NCI-H510A (cell line): ENCODE data around the gene ALK.

Experiments
- DNase-seq: peaks from one replicate; lab custom pipeline; 2025; lab: John Stamatoyannopoulos, UW

The ALK gene

GRCh38 chr2:29528371-29528770 lies 393.0 kb downstream of the ALK start:
- no peak for DNase-seq

- DNase-seq, result no peak
Observed at GRCh38 chr2:29527947-29528346, 393.4 kb downstream of the ALK start.

- DNase-seq, result no peak
Observed at GRCh38 chr2:29526587-29527586, 394.5 kb downstream of the ALK start.

- DNase-seq, result no peak
Observed at GRCh38 chr2:29525921-29526320, 395.5 kb downstream of the ALK start.

GRCh38 chr2:29524652-29525051 lies 396.7 kb downstream of the ALK start:
- no peak for DNase-seq

- DNase-seq, result no peak
Observed at GRCh38 chr2:29522951-29523669, 398.3 kb downstream of the ALK start.

- no peak for DNase-seq
Observed at GRCh38 chr2:29520001-29520400, 401.4 kb downstream of the ALK start.

GRCh38 chr2:29519338-29519925 lies 402.0 kb downstream of the ALK start:
- DNase-seq, result no peak

GRCh38 chr2:29518646-29519337 lies 402.6 kb downstream of the ALK start:
- DNase-seq, result no peak

- DNase-seq, result no peak
Observed at GRCh38 chr2:29518010-29518409, 403.4 kb downstream of the ALK start.

- DNase-seq, result no peak
Observed at GRCh38 chr2:29517413-29517812, 404.0 kb downstream of the ALK start.

- DNase-seq, result no peak
Observed at GRCh38 chr2:29516767-29517166, 404.6 kb downstream of the ALK start.

- DNase-seq, result no peak
Observed at GRCh38 chr2:29509878-29510277, 411.5 kb downstream of the ALK start.

GRCh38 chr2:29509397-29509796 lies 412.0 kb downstream of the ALK start:
- no peak for DNase-seq

- DNase-seq, result no peak
Observed at GRCh38 chr2:29504746-29505145, 416.6 kb downstream of the ALK start.

GRCh38 chr2:29502460-29502911 lies 418.9 kb downstream of the ALK start:
- DNase-seq, result no peak

- no peak for DNase-seq
Observed at GRCh38 chr2:29497375-29497774, 424.0 kb downstream of the ALK start.

GRCh38 chr2:29496198-29496597 lies 425.2 kb downstream of the ALK start:
- DNase-seq, result no peak

GRCh38 chr2:29495536-29496060 lies 425.8 kb downstream of the ALK start:
- no peak for DNase-seq

- no peak for DNase-seq
Observed at GRCh38 chr2:29495068-29495467, 426.3 kb downstream of the ALK start.

- no peak for DNase-seq
Observed at GRCh38 chr2:29492701-29493100, 428.7 kb downstream of the ALK start.

GRCh38 chr2:29490045-29490444 lies 431.3 kb downstream of the ALK start:
- no peak for DNase-seq
